ENCODE results near the gene PRKG1. TPM values are rescaled to one million over a fixed set of nuclear protein-coding genes. Genes with fewer than 3 reads are reported as not detected.

Gene PRKG1
- total and polyA plus RNA-seq, 2 experiments from 2014 or later: 18.2 to 21.1 TPM

DNA sequence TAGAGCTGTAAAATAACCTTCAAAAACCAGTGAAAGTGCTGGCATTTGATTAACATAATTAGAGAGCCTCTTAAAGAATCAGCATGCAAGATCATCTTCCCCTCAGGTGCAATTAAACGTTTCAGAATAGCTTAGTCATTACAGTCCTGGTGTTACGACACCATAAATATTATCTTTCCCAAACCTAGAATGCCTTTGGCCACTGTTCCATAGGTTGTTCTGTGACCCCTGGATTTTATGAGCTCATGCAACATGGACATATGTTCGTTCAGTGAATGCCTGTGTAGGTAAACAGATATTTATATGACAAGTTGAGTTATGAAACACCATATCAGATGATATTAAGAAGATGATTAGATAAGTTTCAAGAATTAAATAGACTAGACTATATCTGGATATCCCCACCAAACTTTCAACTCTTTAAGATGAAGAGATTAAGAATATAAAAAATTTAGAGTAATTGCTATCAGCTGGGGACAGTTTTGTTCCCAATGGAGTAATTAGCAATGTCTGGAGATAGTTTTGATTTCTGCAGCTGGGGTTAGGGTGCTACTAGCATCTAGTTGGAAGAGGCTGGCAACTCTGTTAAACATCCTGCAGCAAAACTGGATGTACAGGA is 976.3 kb downstream of the PRKG1 start:
- no peak for TF ChIP-seq CREB1 (CRISPR knock-in tag; IDR thresholded peaks at IDR 0.05; ENCODE audit: low read depth)
- TF ChIP-seq ZNF331 (CRISPR knock-in tag; IDR thresholded peaks at IDR 0.05; ENCODE audit: low read depth): no peak
- no peak for TF ChIP-seq EZH2 (IDR thresholded peaks at IDR 0.05; ENCODE audit: low read depth, unreplicated experiment)
- TF ChIP-seq ZNF114 (CRISPR knock-in tag; IDR thresholded peaks at IDR 0.05): no peak
- TF ChIP-seq, protein P1, sequence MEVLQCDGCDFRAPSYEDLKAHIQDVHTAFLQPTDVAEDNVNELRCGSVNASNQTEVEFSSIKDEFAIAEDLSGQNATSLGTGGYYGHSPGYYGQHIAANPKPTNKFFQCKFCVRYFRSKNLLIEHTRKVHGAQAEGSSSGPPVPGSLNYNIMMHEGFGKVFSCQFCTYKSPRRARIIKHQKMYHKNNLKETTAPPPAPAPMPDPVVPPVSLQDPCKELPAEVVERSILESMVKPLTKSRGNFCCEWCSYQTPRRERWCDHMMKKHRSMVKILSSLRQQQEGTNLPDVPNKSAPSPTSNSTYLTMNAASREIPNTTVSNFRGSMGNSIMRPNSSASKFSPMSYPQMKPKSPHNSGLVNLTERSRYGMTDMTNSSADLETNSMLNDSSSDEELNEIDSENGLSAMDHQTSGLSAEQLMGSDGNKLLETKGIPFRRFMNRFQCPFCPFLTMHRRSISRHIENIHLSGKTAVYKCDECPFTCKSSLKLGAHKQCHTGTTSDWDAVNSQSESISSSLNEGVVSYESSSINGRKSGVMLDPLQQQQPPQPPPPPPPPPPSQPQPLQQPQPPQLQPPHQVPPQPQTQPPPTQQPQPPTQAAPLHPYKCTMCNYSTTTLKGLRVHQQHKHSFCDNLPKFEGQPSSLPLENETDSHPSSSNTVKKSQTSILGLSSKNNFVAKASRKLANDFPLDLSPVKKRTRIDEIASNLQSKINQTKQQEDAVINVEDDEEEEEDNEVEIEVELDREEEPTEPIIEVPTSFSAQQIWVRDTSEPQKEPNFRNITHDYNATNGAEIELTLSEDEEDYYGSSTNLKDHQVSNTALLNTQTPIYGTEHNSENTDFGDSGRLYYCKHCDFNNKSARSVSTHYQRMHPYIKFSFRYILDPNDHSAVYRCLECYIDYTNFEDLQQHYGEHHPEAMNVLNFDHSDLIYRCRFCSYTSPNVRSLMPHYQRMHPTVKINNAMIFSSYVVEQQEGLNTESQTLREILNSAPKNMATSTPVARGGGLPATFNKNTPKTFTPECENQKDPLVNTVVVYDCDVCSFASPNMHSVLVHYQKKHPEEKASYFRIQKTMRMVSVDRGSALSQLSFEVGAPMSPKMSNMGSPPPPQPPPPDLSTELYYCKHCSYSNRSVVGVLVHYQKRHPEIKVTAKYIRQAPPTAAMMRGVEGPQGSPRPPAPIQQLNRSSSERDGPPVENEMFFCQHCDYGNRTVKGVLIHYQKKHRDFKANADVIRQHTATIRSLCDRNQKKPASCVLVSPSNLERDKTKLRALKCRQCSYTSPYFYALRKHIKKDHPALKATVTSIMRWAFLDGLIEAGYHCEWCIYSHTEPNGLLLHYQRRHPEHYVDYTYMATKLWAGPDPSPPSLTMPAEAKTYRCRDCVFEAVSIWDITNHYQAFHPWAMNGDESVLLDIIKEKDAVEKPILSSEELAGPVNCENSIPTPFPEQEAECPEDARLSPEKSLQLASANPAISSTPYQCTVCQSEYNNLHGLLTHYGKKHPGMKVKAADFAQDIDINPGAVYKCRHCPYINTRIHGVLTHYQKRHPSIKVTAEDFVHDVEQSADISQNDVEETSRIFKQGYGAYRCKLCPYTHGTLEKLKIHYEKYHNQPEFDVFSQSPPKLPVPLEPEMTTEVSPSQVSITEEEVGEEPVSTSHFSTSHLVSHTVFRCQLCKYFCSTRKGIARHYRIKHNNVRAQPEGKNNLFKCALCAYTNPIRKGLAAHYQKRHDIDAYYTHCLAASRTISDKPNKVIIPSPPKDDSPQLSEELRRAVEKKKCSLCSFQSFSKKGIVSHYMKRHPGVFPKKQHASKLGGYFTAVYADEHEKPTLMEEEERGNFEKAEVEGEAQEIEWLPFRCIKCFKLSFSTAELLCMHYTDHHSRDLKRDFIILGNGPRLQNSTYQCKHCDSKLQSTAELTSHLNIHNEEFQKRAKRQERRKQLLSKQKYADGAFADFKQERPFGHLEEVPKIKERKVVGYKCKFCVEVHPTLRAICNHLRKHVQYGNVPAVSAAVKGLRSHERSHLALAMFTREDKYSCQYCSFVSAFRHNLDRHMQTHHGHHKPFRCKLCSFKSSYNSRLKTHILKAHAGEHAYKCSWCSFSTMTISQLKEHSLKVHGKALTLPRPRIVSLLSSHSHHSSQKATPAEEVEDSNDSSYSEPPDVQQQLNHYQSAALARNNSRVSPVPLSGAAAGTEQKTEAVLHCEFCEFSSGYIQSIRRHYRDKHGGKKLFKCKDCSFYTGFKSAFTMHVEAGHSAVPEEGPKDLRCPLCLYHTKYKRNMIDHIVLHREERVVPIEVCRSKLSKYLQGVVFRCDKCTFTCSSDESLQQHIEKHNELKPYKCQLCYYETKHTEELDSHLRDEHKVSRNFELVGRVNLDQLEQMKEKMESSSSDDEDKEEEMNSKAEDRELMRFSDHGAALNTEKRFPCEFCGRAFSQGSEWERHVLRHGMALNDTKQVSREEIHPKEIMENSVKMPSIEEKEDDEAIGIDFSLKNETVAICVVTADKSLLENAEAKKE (CRISPR knock-in tag; IDR thresholded peaks at IDR 0.05): no peak

GRCh38 chr10:52053497-52053896 is 979.2 kb downstream of the PRKG1 start:
- no peak overlapping the region for H3K4me3 Mint-ChIP-seq
- Histone ChIP-seq H3K4me3 (no peak overlapping the region), H3K36me3 (ENCODE audit: insufficient read depth) (no peaks in the 10 kb centered on the region), H3F3A (replicated peaks; ENCODE audit: low read depth) (no peaks in the 10 kb centered on the region), H3K9me2 (ENCODE audit: insufficient read depth) (peaks cover 8% of the 10 kb centered on the region; the same call in 1 of the 2 replicates), H4K20me1 (replicated peaks; ENCODE audit: insufficient read depth) (no peaks in the 10 kb centered on the region), H3K4me1 (ENCODE audit: insufficient read depth) (peaks cover 13% of the 10 kb centered on the region), H2AFZ (no peak overlapping the region), H3K79me2 (replicated peaks; ENCODE audit: insufficient read depth) (no peaks in the 10 kb centered on the region), H3K27me3 (ENCODE audit: insufficient read depth) (no peaks in the 10 kb centered on the region), H3K27ac (ENCODE audit: low read depth) (no peak overlapping the region), H3K4me2 (no peak overlapping the region)
- peaks cover 1% of the 10 kb centered on the region for H3K27me3 Mint-ChIP-seq (ENCODE audit: insufficient read depth, low read depth, poor library complexity)
- no peaks in the 10 kb centered on the region for H3K9me3 Mint-ChIP-seq
- H3K4me1 Mint-ChIP-seq: peaks cover 29% of the 10 kb centered on the region
- no peak for ATAC-seq
- no peak for DNase-seq (ENCODE audit: low spot score)
- H3K27ac Mint-ChIP-seq: no peak overlapping the region
- peaks cover 2% of the 10 kb centered on the region; the same call in 1 of the 3 replicates for H3K36me3 Mint-ChIP-seq (ENCODE audit: low read depth)
- TF ChIP-seq ZNF331 (CRISPR knock-in tag; IDR thresholded peaks at IDR 0.05; ENCODE audit: low read depth): no peak
- TF ChIP-seq, protein P2, sequence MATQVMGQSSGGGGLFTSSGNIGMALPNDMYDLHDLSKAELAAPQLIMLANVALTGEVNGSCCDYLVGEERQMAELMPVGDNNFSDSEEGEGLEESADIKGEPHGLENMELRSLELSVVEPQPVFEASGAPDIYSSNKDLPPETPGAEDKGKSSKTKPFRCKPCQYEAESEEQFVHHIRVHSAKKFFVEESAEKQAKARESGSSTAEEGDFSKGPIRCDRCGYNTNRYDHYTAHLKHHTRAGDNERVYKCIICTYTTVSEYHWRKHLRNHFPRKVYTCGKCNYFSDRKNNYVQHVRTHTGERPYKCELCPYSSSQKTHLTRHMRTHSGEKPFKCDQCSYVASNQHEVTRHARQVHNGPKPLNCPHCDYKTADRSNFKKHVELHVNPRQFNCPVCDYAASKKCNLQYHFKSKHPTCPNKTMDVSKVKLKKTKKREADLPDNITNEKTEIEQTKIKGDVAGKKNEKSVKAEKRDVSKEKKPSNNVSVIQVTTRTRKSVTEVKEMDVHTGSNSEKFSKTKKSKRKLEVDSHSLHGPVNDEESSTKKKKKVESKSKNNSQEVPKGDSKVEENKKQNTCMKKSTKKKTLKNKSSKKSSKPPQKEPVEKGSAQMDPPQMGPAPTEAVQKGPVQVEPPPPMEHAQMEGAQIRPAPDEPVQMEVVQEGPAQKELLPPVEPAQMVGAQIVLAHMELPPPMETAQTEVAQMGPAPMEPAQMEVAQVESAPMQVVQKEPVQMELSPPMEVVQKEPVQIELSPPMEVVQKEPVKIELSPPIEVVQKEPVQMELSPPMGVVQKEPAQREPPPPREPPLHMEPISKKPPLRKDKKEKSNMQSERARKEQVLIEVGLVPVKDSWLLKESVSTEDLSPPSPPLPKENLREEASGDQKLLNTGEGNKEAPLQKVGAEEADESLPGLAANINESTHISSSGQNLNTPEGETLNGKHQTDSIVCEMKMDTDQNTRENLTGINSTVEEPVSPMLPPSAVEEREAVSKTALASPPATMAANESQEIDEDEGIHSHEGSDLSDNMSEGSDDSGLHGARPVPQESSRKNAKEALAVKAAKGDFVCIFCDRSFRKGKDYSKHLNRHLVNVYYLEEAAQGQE (IDR thresholded peaks at IDR 0.05; ENCODE audit: unreplicated experiment): no peak
- TF ChIP-seq, protein P3, sequence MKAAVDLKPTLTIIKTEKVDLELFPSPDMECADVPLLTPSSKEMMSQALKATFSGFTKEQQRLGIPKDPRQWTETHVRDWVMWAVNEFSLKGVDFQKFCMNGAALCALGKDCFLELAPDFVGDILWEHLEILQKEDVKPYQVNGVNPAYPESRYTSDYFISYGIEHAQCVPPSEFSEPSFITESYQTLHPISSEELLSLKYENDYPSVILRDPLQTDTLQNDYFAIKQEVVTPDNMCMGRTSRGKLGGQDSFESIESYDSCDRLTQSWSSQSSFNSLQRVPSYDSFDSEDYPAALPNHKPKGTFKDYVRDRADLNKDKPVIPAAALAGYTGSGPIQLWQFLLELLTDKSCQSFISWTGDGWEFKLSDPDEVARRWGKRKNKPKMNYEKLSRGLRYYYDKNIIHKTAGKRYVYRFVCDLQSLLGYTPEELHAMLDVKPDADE (IDR thresholded peaks at IDR 0.05): no peak

More for the DNA sequence above, 976.3 kb downstream of the PRKG1 start:
- 0 out of 2 replicates have a peak, but pooled peaks cover 4% of the 10 kb centered on the region for H3K79me2 ChIP-seq (replicated peaks; ENCODE audit: insufficient read depth)
- no peak overlapping the region for H3K27ac ChIP-seq (ENCODE audit: low read depth)
- no peaks in the 10 kb centered on the region for H3F3A ChIP-seq (replicated peaks; ENCODE audit: low read depth)
- H3K4me1 ChIP-seq (ENCODE audit: insufficient read depth): peaks cover 15% of the 10 kb centered on the region; the same call in 1 of the 2 replicates
- no peak overlapping the region for H3K4me2 ChIP-seq
- DNase-seq (ENCODE audit: low spot score) (no peak), ATAC-seq (no peak)
- Mint-ChIP-seq H3K4me1 (peaks cover 30% of the 10 kb centered on the region), H3K9me3 (no peaks in the 10 kb centered on the region), H3K27me3 (ENCODE audit: insufficient read depth, low read depth, poor library complexity) (peaks cover 1% of the 10 kb centered on the region), H3K4me3 (no peak overlapping the region), H3K36me3 (ENCODE audit: low read depth) (peaks cover 2% of the 10 kb centered on the region; the same call in 1 of the 3 replicates), H3K27ac (no peak overlapping the region)
- H3K36me3 ChIP-seq (ENCODE audit: insufficient read depth): no peaks in the 10 kb centered on the region
- no peaks in the 10 kb centered on the region for H3K27me3 ChIP-seq (ENCODE audit: insufficient read depth)
- no peak overlapping the region for H3K4me3 ChIP-seq
- no peak overlapping the region for H2AFZ ChIP-seq
- no peaks in the 10 kb centered on the region for H4K20me1 ChIP-seq (replicated peaks; ENCODE audit: insufficient read depth)
- H3K9me2 ChIP-seq (ENCODE audit: insufficient read depth): peaks cover 15% of the 10 kb centered on the region; the same call in 1 of the 2 replicates

Data from GM23338 (cell line).